ENCODE data around the gene COL4A5.

GRCh38 chrX:108396188-108396891 lies 43.3 kb upstream of the COL4A5 start:
- TF ChIP-seq CTCF (IDR thresholded peaks at IDR 0.05; ENCODE audit: low read depth, low read length, missing input control) = no peak
- no peak for TF ChIP-seq ATF3 (IDR thresholded peaks at IDR 0.05)
- no peak for TF ChIP-seq SP1 (IDR thresholded peaks at IDR 0.05)
- TF ChIP-seq REST (IDR thresholded peaks at IDR 0.05) = no peak
- no peak for TF ChIP-seq EGR1 (IDR thresholded peaks at IDR 0.05; ENCODE audit: low read depth in 2 of 2)
- no peak for TF ChIP-seq GABPA (IDR thresholded peaks at IDR 0.05 in 1 of 2, conservative IDR thresholded peaks at IDR 0.05 in 1 of 2)
- TF ChIP-seq YY1 (IDR thresholded peaks at IDR 0.05) = no peak
- TF ChIP-seq RXRA (IDR thresholded peaks at IDR 0.05) = no peak
- no peak for TF ChIP-seq NR2F2 (IDR thresholded peaks at IDR 0.05)
- TF ChIP-seq FOXA2 (IDR thresholded peaks at IDR 0.05) = no peak
- TF ChIP-seq TAF1 (conservative IDR thresholded peaks at IDR 0.05) = no peak
- TF ChIP-seq MAX (IDR thresholded peaks at IDR 0.05) = no peak
- no peak for TF ChIP-seq ZBTB33 (IDR thresholded peaks at IDR 0.05)
- TF ChIP-seq RAD21 (IDR thresholded peaks at IDR 0.05) = no peak
